HEK293T (cell line): ENCODE results near the gene DMC1.

ENCODE experiments used
- ELF4 ChIP-seq: fragments of 450-650 bp; IDR thresholded peaks from 2 replicates; pipeline ENCODE4 v1.6.1; 2017; ENCODE audit warnings: antibody characterized with exemption
- FOXA1 ChIP-seq: fragments of 450-650 bp; IDR thresholded peaks from 2 replicates; pipeline ENCODE4 v1.6.1; 2016; ENCODE audit warnings: mild to moderate bottlenecking
- FOXK2 ChIP-seq: fragments of 450-650 bp; IDR thresholded peaks from 2 replicates; pipeline ENCODE4 v1.6.1; 2016; ENCODE audit warnings: mild to moderate bottlenecking
- HDGF ChIP-seq: fragments of 450-650 bp; IDR thresholded peaks from 2 replicates; pipeline ENCODE4 v1.6.1; 2017; ENCODE audit warnings: antibody characterized with exemption, borderline replicate concordance
- NFRKB ChIP-seq: fragments of 450-650 bp; IDR thresholded peaks from 2 replicates; pipeline ENCODE4 v1.6.1; 2016; ENCODE audit warnings: mild to moderate bottlenecking, moderate library complexity
- PKNOX1 ChIP-seq: fragments of 450-650 bp; IDR thresholded peaks from 2 replicates; pipeline ENCODE4 v1.6.1; 2016
- SUZ12 ChIP-seq: fragments of 450-650 bp; IDR thresholded peaks from 2 replicates; pipeline ENCODE4 v1.6.1; 2016; ENCODE audit warnings: mild to moderate bottlenecking
- ZNF384 ChIP-seq: fragments of 450-650 bp; IDR thresholded peaks from 2 replicates; pipeline ENCODE4 v1.6.1; 2016

DNA sequence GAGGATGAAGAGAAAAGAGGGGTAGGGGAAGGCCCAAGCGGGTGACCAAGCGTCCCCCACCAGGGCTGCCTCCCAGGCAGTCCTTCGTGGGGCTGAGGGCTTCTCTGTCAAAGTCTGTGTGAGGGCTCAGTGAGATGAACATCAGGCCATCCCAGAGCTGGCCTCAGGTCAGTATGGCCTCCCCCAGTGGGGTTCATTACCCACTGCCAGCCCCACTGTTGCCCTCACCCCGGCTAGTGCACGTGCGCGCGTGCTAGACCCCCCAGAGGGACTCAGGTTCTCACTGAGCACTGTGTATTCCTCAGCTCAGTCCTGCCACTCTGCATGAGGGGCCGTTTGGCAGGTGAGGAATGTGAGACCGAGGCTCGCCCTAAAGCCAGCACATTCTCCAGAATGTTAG, 98.7 kb downstream of the DMC1 start:
- TF ChIP-seq FOXK2 (no peak), SUZ12 (no peak), FOXA1 (no peak), ELF4 (no peak), NFRKB (no peak), PKNOX1 (no peak), HDGF (no peak), ZNF384 (no peak)
